K562 (cell line): ENCODE results near the gene C19orf85. TPM values are rescaled to one million over a fixed set of nuclear protein-coding genes. Genes with fewer than 3 reads are reported as not detected.

ENCODE experiments used
- ATAC-seq: fragments of 200-7000 bp; cut with Tn5 transposase; 3 replicates; pipeline ENCODE4 v1.9.1; 2020; ENCODE audit warnings: moderate library complexity
- BruUV-seq: library from RNA; stranded (reverse); fragments of 400-500 nt; replicated peaks from 2 replicates; lab custom pipeline; 2021; lab: Mats Ljungman, UMichigan
- CTCF ChIA-PET: fragments of 300-600 bp; formaldehyde crosslinking; extraction: SDS; loops from one replicate; lab custom pipeline; 2021; ENCODE audit warnings: low intra/inter-chr PET ratio; lab: Yijun Ruan, JAX
- POLR2A ChIA-PET: fragments of 300-600, 350-650 bp; sonication (Branson Sonifier 250); formaldehyde crosslinking; extraction: SDS; loops from one replicate; lab custom pipeline; 2021; ENCODE audit warnings: antibody characterized with exemption, inconsistent platforms; lab: Yijun Ruan, JAX
- DNase-seq, 4 experiments: peaks; one replicate each; pipeline versions ENCODE4 v3.0.0 to v3.0.0-alpha.2; 2011 to 2018; ENCODE audit warnings: low spot score in 3 of 4, mixed read lengths in 3 of 4; ENCODE audit errors: extremely low read depth in 1 of 4
- FAIRE-seq: peaks from 2 replicates; lab custom pipeline; 2011; peaks lifted over from hg19 to GRCh38; lab: Jason Lieb, UNC
- H2AFZ ChIP-seq: 2 replicates; pipeline ENCODE4 v1.6.0; 2011; ENCODE audit warnings: low read depth, low read length, control low read depth, inconsistent platforms
- H3K27ac ChIP-seq: fragments of 200-600 bp; 3 replicates; pipeline ENCODE4 v1.8.0; 2011; ENCODE audit warnings: low read depth, mild to moderate bottlenecking, control low read depth, inconsistent platforms, low read length, moderate library complexity, mixed read lengths; ENCODE audit errors: extremely low read depth
- H3K27me3 ChIP-seq, 2 experiments: fragments of 300-600 bp in 1 of 2; 2 replicates in 1 of 2; 3 replicates in 1 of 2; pipeline versions ENCODE4 v1.6.0 to v1.8.0; 2011; ENCODE audit warnings: inconsistent platforms in 2 of 2, low read length in 2 of 2, mild to moderate bottlenecking in 1 of 2, mixed read lengths in 1 of 2, moderate library complexity in 1 of 2; ENCODE audit not compliant: control insufficient read depth in 2 of 2, insufficient read depth in 2 of 2
- H3K36me3 ChIP-seq: fragments of 300-600 bp; 3 replicates; pipeline ENCODE4 v1.8.0; 2011; ENCODE audit warnings: mild to moderate bottlenecking, low read length, inconsistent platforms; ENCODE audit not compliant: control insufficient read depth, insufficient read depth
- H3K4me1 ChIP-seq, 2 experiments: fragments of 200-600 bp in 1 of 2; replicated peaks in 1 of 2; 2 replicates in 1 of 2; 3 replicates in 1 of 2; pipeline versions ENCODE4 v1.5.1 to v1.8.0; 2011; ENCODE audit warnings: inconsistent platforms in 2 of 2, low read length in 2 of 2, mild to moderate bottlenecking in 1 of 2, mixed read lengths in 1 of 2, moderate library complexity in 1 of 2; ENCODE audit not compliant: control insufficient read depth in 2 of 2, insufficient read depth in 2 of 2
- H3K4me2 ChIP-seq: 2 replicates; pipeline ENCODE4 v1.6.1; 2011; ENCODE audit warnings: low read length, control low read depth, inconsistent platforms, mixed read lengths; ENCODE audit not compliant: insufficient read depth
- H3K4me3 ChIP-seq: fragments of 200-600 bp; sonication (generic), shearing (Covaris generic); 2 replicates; pipeline ENCODE4 v1.5.1; 2016; ENCODE audit warnings: control low read depth, inconsistent platforms
- H3K79me2 ChIP-seq: fragments of 200-600 bp; 3 replicates; pipeline ENCODE4 v1.8.0; 2011; ENCODE audit warnings: low read length, inconsistent platforms; ENCODE audit not compliant: control insufficient read depth, insufficient read depth
- H3K9ac ChIP-seq, 2 experiments: 2 replicates each; pipeline versions ENCODE4 v1.6.0 to v1.6.1; 2011; ENCODE audit warnings: low read depth in 2 of 2, low read length in 2 of 2, control low read depth in 1 of 2, inconsistent platforms in 1 of 2, mild to moderate bottlenecking in 1 of 2, mixed read lengths in 1 of 2; ENCODE audit not compliant: insufficient read depth in 1 of 2
- H3K9me1 ChIP-seq: one replicate; pipeline ENCODE4 v1.6.0; 2011; ENCODE audit warnings: inconsistent platforms, mild to moderate bottlenecking, low read length, moderate library complexity; ENCODE audit not compliant: control insufficient read depth, insufficient read depth
- H3K9me3 ChIP-seq: replicated peaks from 2 replicates; pipeline ENCODE4 v1.5.1; 2011; ENCODE audit warnings: low read depth, low read length, inconsistent platforms; ENCODE audit not compliant: control insufficient read depth, insufficient read depth
- H4K20me1 ChIP-seq: replicated peaks from 2 replicates; pipeline ENCODE4 v1.6.1; 2011; ENCODE audit warnings: low read length, inconsistent platforms, mixed read lengths; ENCODE audit not compliant: control insufficient read depth, insufficient read depth
- ARID4B ChIP-seq: sonication (generic); formaldehyde crosslinking; IDR thresholded peaks from 2 replicates; pipeline ENCODE4 v1.8.0; 2022; ENCODE audit warnings: mild to moderate bottlenecking, missing genetic modification reagents
- BRD4 ChIP-seq: fragments of 200-600 bp; sonication (generic); IDR thresholded peaks from 2 replicates; pipeline ENCODE4 v1.6.1; 2017; ENCODE audit warnings: inconsistent platforms
- CTCF ChIP-seq, 3 experiments: IDR thresholded peaks in 2 of 3; conservative IDR thresholded peaks in 1 of 3; 2 replicates each; pipeline ENCODE4 v1.5.1; 2011 to 2012; ENCODE audit warnings: low read length in 3 of 3, mild to moderate bottlenecking in 3 of 3, control low read depth in 2 of 3, improper control_type of control experiment in 1 of 3, inconsistent platforms in 1 of 3, low read depth in 1 of 3, mixed read lengths in 1 of 3, moderate library complexity in 1 of 3; ENCODE audit not compliant: insufficient read depth in 2 of 3
- ELF1 ChIP-seq: fragments of 200-800 bp; sonication (Bioruptor generic); IDR thresholded peaks from 2 replicates; pipeline ENCODE4 v1.6.1; 2016; ENCODE audit warnings: missing genetic modification characterization, missing compliant biosample characterization
- HDAC3 ChIP-seq: fragments of 450-650 bp; IDR thresholded peaks from 2 replicates; pipeline ENCODE4 v1.6.1; 2018; ENCODE audit warnings: borderline replicate concordance, mild to moderate bottlenecking, moderate library complexity; ENCODE audit not compliant: partially characterized antibody
- MAZ ChIP-seq, 2 experiments: fragments of 450-650 bp in 1 of 2; sonication (generic) in 1 of 2; formaldehyde crosslinking; IDR thresholded peaks in 1 of 2; conservative IDR thresholded peaks in 1 of 2; 2 replicates each; pipeline versions ENCODE4 v1.4.0 to v1.5.0; 2020; ENCODE audit warnings: mild to moderate bottlenecking in 1 of 2, missing genetic modification reagents in 1 of 2
- PHF8 ChIP-seq: fragments of 200-600 bp; sonication (generic); IDR thresholded peaks from 2 replicates; pipeline ENCODE4 v1.6.1; 2012; ENCODE audit warnings: mixed run types, mild to moderate bottlenecking, inconsistent platforms, low read length, moderate library complexity, borderline replicate concordance
- POLR2A ChIP-seq: fragments of 450-650 bp; conservative IDR thresholded peaks from 2 replicates; pipeline ENCODE4 v1.6.1; 2016
- POLR2G ChIP-seq: fragments of 200-400 bp; formaldehyde crosslinking; IDR thresholded peaks from 2 replicates; pipeline ENCODE4 v1.6.1; 2017; ENCODE audit warnings: low read depth, mild to moderate bottlenecking, antibody characterized with exemption, low read length, moderate library complexity
- PRDM10 ChIP-seq: fragments of 450-650 bp; IDR thresholded peaks from 2 replicates; pipeline ENCODE4 v1.6.1; 2018; ENCODE audit not compliant: partially characterized antibody
- YBX1 ChIP-seq: fragments of 450-650 bp; IDR thresholded peaks from 2 replicates; pipeline ENCODE4 v1.7.1; 2016; ENCODE audit warnings: mild to moderate bottlenecking
- WGBS: fragments of 100-300 bp; shearing (Covaris generic); methylation state at CpG from one replicate; pipeline ENCODE4 v1.1.6; 2016; ENCODE audit warnings: low coverage, mixed read lengths; ENCODE audit not compliant: insufficient coverage; ENCODE audit errors: missing lambda C conversion rate; 5-methylcytosine and 5-hydroxymethylcytosine counted together
- in situ Hi-C: fragments of 300-500 bp; cut with MboI; formaldehyde crosslinking; loops from 4 replicates; pipeline ENCODE4 v1.15.0; 2018; ENCODE audit warnings: inconsistent platforms, mixed read lengths
- intact Hi-C: fragments of 100-400 bp; cut with micrococcal nuclease; formaldehyde crosslinking; loops from 2 replicates; pipeline ENCODE4 v1.14.2; 2022
- polyA plus RNA-seq, 8 experiments: library from polyadenylated mRNA; depleted of rRNA in 4 of 8; stranded (reverse) in 5 of 8; unstranded in 3 of 8; fragments of >200 nt; fragmentation: Nextera tagmentation in 2 of 8; fragmentation: Illumina TruSeq in 1 of 8; extraction: Ambion mirVana in 2 of 8; extraction: Trizol in 1 of 8; gene quantifications; 2 replicates each; pipeline versions ENCODE4 v1.2.1 to v1.2.3, GENCODE V29; 2011 to 2014; ENCODE audit warnings: inconsistent platforms in 1 of 8, missing spikeins in 1 of 8
- total RNA-seq, 7 experiments: library from RNA; depleted of rRNA in 6 of 7; stranded (reverse); fragments of >200 nt in 6 of 7; fragmentation: Illumina TruSeq in 2 of 7; extraction: Trizol in 2 of 7; gene quantifications; 2 replicates each; pipeline versions ENCODE4 v1.2.1 to v1.2.3, GENCODE V29; 2011 to 2021; ENCODE audit warnings: low replicate concordance in 1 of 7

Gene C19orf85
- total and polyA plus RNA-seq, 9 of the 15 experiments (the other 6 are each of a cell fraction or from before 2014, with no cell fraction given), result not detected

GRCh38 chr19:55485439-55486011, 21.0 kb upstream of the C19orf85 start:
- 20% methylated on average over 11 of the region's 18 CpGs for WGBS
- Histone ChIP-seq H3K4me3 (peak overlapping the region; percentile 80), H2AFZ (peak overlapping the region; percentile 81), H3K79me2 (peaks cover 12% of the 10 kb centered on the region; the same call in 2 of the 3 replicates), H3K36me3 (peaks cover 31% of the 10 kb centered on the region; the same call in 2 of the 3 replicates), H3K27me3 (no peaks in the 10 kb centered on the region), H3K9me1 (no peaks in the 10 kb centered on the region), H3K4me2 (peak overlapping the region; percentile 87), H3K9ac (peak overlapping the region; percentile 82 to 98), H3K9me3 (no peaks in the 10 kb centered on the region), H3K27ac (peak overlapping the region; percentile 83), H4K20me1 (no peaks in the 10 kb centered on the region), H3K4me1 (peaks cover 25 to 73% of the 10 kb centered on the region in 2 experiments)
- in situ Hi-C loops, result no loop called here
- ChIA-PET CTCF (no interaction called here), POLR2A (interaction anchor here (0.7 to 3.6 kb wide), 8 partner anchors 8 to 370 kb away, joined by 3 to 30 read pairs (median 6); partner anchors contain the start of gene ZNF628)
- intact Hi-C loops, result no loop called here
- TSS peak; percentile 76 for BruUV-seq
- ATAC-seq (peak; percentile 22), DNase-seq (peak in 1 of 4 experiments; percentile 39), FAIRE-seq (no peak)
- TF ChIP-seq ELF1 (peak; percentile 52; the same call in 1 of the 2 replicates), YBX1 (no peak), CTCF (IDR thresholded peaks at IDR 0.05 in 2 of 3, conservative IDR thresholded peaks at IDR 0.05 in 1 of 3; ENCODE audit: insufficient read depth in 2 of 3, low read depth in 1 of 3, low read length in 3 of 3) (0 out of 6 replicates have a peak, but pooled peaks of 1 of the 3 experiments have one; percentile 3), POLR2A (peak; percentile 4), ARID4B (0 out of 2 replicates have a peak, but pooled peaks have one; percentile 4), POLR2G (peak; percentile 58), MAZ (CRISPR knock-in tag; conservative IDR thresholded peaks at IDR 0.05 in 1 of 2, IDR thresholded peaks at IDR 0.05 in 1 of 2) (no peak), BRD4 (no peak), HDAC3 (no peak), PHF8 (peak; percentile 21; the same call in 1 of the 2 replicates), PRDM10 (peak; percentile 82)
